ENCODE data around the gene SLCO3A1.

The SLCO3A1 gene

GRCh38 chr15:92121047-92121446 lies 267.5 kb downstream of the SLCO3A1 start:
- no peak for DNase-seq (ENCODE audit: low read depth, low spot score)

- no peak for DNase-seq (ENCODE audit: low read depth, low spot score)
These were observed 268.8 kb downstream of the SLCO3A1 start for GRCh38 chr15:92122259-92122658.

- no peak for DNase-seq (ENCODE audit: low read depth, low spot score)
These were observed 270.6 kb downstream of the SLCO3A1 start for GRCh38 chr15:92123962-92124656.

DNA sequence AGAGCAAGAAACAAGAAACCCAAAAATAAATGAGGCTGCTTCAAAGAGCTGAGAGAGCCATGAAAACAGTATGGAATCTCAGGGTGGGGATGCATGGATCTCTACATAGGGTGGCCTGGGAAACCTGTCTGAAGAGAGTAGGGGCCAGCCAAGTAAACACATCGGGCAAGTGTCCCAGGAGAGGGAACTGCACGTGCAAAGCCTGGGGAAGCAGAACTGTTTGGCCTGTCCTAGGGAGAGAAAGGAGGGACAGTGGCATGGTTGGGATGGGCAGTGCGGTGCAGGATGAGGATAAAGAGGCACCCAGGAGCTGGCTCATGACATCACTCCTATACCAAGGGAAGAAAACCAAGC lies 271.1 kb downstream of the SLCO3A1 start:
- DNase-seq (ENCODE audit: low read depth, low spot score), result no peak

DNA sequence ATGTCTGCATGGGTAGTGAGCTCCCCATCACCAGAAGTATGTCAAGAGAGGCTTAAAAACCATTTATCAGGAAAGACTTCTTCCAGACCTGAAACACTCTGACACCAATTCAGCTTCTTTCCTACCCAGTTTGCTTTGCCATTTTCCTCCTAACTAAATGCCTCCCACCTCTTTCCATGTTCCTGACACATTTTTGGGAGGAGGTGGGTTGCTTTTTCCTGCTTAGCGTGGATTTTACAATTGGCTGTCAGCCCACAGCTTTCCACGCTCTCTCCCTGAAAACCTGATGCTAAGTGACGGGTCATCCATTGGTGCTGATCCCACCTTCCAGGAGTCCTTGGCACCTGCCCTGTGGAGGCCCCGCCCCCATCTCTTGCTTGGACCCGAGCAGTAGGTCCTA lies 275.3 kb downstream of the SLCO3A1 start:
- no peak for DNase-seq (ENCODE audit: low read depth, low spot score)

DNA sequence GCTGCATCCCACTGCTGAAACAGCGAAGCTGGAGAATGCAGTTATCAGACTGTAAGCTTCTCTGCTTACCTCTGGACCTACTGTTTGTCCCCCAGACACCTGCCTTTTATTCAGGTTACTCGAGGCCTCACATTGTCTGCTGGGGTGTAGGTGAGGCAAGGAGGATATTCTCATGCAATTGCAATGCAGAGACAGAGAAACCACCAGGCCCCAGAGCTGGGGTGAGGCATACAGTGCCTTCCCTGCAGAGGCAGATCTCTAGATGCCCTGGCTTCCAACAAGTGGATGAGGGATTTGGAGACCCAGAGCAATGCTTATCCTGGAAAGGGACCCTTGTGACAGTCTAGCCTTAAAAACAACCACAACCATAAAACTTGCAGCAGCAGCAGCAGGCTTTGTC lies 276.7 kb downstream of the SLCO3A1 start:
- no peak for DNase-seq (ENCODE audit: low read depth, low spot score)

- no peak for DNase-seq (ENCODE audit: low read depth, low spot score)
These were observed 277.4 kb downstream of the SLCO3A1 start for GRCh38 chr15:92130906-92131305.

- no peak for DNase-seq (ENCODE audit: low read depth, low spot score)
These were observed 279.7 kb downstream of the SLCO3A1 start for GRCh38 chr15:92132982-92133755.

- DNase-seq (ENCODE audit: low read depth, low spot score), result no peak
These were observed 287.3 kb downstream of the SLCO3A1 start for GRCh38 chr15:92140796-92141195.

GRCh38 chr15:92141607-92142006 lies 288.1 kb downstream of the SLCO3A1 start:
- DNase-seq (ENCODE audit: low read depth, low spot score), result no peak

- DNase-seq (ENCODE audit: low read depth, low spot score), result no peak
These were observed 289.0 kb downstream of the SLCO3A1 start for GRCh38 chr15:92142242-92143232.

GRCh38 chr15:92143765-92144164 lies 290.3 kb downstream of the SLCO3A1 start:
- DNase-seq (ENCODE audit: low read depth, low spot score), result no peak

- no peak for DNase-seq (ENCODE audit: low read depth, low spot score)
These were observed 293.1 kb downstream of the SLCO3A1 start for GRCh38 chr15:92146511-92147150.

DNA sequence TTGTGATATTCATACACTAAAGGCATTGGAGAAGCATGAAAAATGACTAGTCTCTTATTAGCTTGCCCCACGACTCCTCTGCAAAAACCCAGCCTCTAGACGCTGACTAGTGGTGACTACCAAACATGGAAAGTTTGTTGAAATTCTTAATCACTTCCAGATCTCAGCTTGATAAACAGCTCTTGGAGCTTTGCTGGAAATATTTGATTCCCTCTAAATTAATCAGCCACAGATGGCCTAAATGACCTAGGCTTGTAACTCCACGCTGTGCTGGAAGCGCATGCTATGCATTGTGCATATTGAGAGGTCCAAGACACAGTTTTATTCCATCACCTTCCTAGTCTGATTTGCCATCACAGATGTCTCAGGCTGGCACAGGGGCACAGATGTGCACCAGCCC lies 295.5 kb downstream of the SLCO3A1 start:
- no peak for DNase-seq (ENCODE audit: low read depth, low spot score)

GRCh38 chr15:92149465-92149864 lies 296.0 kb downstream of the SLCO3A1 start:
- DNase-seq (ENCODE audit: low read depth, low spot score), result no peak

DNA sequence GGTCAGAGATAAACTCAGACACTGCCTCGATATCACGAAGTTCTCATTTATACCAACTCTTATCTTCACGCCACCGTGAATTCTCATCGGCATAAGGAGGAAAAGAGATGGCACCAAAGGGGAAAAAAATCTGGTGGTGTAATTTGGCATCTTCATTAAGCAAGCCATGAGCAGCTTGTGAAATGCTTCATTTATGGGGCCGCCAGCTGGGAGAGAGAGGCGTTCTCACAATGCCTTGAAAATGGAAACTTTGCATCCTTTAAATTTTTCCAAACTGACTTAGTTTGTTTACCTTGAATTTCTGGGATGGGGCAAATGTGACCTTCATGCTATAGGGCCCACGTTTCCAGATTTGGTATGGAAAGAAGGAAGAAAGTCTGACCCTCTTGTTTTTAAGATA lies 297.7 kb downstream of the SLCO3A1 start:
- DNase-seq (ENCODE audit: low read depth, low spot score), result no peak

GRCh38 chr15:92151741-92152140 lies 298.2 kb downstream of the SLCO3A1 start:
- no peak for DNase-seq (ENCODE audit: low read depth, low spot score)

DNA sequence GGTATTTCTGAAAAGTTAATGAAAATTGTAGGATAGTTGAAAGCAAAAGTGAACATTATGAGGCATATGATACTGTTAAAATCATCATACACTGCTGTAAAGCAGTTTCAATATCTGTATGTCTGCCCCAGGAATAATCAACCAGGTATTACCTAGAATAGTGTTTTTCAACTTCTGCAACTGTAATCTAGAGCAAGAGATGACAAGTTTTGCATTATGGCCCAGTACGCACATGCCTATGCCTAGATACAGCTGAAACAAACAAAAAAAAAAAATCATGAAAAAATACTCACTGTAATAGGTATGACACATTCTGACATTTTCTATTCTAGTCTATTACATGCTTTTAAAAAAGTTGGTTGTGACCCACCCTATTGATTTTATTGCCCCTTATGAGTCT lies 299.5 kb downstream of the SLCO3A1 start:
- DNase-seq (ENCODE audit: low read depth, low spot score), result no peak

GRCh38 chr15:92153620-92154019 lies 300.1 kb downstream of the SLCO3A1 start:
- no peak for DNase-seq (ENCODE audit: low read depth, low spot score)

DNA sequence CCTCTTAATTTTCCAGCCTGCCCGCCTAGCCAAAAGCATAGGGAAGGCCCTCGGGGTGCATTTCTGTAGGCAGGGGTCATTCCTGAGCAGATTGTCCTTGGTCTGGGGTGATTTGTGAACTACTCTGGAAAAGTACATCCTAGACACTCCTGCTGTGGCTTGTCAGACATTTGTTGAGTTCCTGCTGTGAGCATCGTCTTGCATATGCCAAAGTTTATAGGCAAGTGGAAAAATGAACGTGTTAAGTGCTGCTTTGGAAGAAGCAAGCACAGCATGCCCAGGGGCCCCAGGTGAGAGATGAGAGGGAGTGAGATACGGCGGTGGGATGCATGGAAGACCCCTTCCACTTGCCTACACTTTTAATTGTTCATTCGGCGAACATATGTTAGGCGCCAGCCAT lies 302.4 kb downstream of the SLCO3A1 start:
- DNase-seq (ENCODE audit: low read depth, low spot score), result no peak

DNA sequence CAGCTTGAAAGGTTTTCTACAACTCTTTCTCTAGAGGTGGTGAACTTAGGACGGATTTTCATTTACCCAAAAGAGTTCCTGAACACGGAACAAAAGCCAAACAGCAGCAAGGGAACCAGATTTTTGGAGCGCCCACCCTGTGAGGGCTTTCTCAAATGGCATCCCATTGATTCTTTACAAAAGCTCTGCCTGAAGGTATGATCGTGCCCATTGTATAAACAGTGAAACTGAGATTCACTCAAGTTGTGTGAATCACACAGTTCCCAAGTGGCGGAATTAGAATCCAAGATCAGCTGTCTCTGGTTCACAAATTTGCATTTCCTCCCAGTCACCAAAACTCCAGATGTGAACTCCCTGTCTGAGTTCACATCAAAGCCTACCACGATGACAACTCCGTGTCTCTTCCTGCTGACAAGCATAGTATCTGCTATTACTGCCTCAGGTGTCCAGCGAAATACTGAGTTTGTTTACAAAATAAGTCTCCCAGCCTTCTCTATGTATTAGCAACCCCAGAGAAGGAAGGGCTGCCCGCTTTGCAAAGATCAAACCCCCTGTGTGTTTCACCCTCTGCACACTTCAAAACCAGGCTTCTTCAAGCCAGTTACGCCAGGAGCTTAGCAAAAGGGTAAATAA lies 304.3 kb downstream of the SLCO3A1 start:
- no peak for DNase-seq (ENCODE audit: low read depth, low spot score)
